Endothelial cell of umbilical vein (primary cell): ENCODE measurements around the gene FMN1. TPM values are rescaled to one million over a fixed set of nuclear protein-coding genes. Genes with fewer than 3 reads are reported as not detected.
A peak's percentile ranks its signal among the peaks of the same experiment; 100 is the strongest.

ENCODE experiments used
- BruUV-seq: library from RNA; stranded (reverse); fragments of 400-500 nt; replicated peaks from 2 replicates; lab custom pipeline; 2021; lab: Mats Ljungman, UMichigan
- CTCF ChIA-PET: fragments of 300-600, 350-600 bp; sonication (Branson Sonifier 250); formaldehyde crosslinking; loops from one replicate; lab custom pipeline; 2021; ENCODE audit warnings: antibody characterized with exemption, inconsistent platforms; lab: Charles Lee
- POLR2A ChIA-PET: fragments of 300-600, 350-600 bp; sonication (Branson Sonifier 250); formaldehyde crosslinking; loops from one replicate; lab custom pipeline; 2021; ENCODE audit warnings: antibody characterized with exemption, inconsistent platforms; lab: Charles Lee
- DNase-seq: peaks from one replicate; pipeline ENCODE4 v3.0.0-alpha.2; 2011; ENCODE audit warnings: low read depth, low spot score
- FAIRE-seq: peaks from 2 replicates; lab custom pipeline; 2011; peaks lifted over from hg19 to GRCh38; lab: Jason Lieb, UNC
- H2AFZ ChIP-seq: 2 replicates; pipeline ENCODE4 v1.6.0; 2012; ENCODE audit warnings: low read depth, low read length, control low read depth, inconsistent platforms
- H3K27ac ChIP-seq: 2 replicates; pipeline ENCODE4 v1.5.1; 2011; ENCODE audit warnings: low read depth, mild to moderate bottlenecking, control low read depth, low read length, moderate library complexity; ENCODE audit not compliant: insufficient read depth
- H3K27me3 ChIP-seq, 2 experiments: 2 replicates each; pipeline versions ENCODE4 v1.6.0 to v1.6.1; 2011; ENCODE audit warnings: low read length in 2 of 2, mixed read lengths in 1 of 2; ENCODE audit not compliant: control insufficient read depth in 2 of 2, insufficient read depth in 2 of 2
- H3K36me3 ChIP-seq, 2 experiments: 2 replicates in 1 of 2; 3 replicates in 1 of 2; pipeline ENCODE4 v1.5.1; 2011; ENCODE audit warnings: low read length in 2 of 2, mild to moderate bottlenecking in 1 of 2, moderate library complexity in 1 of 2; ENCODE audit not compliant: control insufficient read depth in 2 of 2, insufficient read depth in 2 of 2; ENCODE audit errors: extremely low read depth in 1 of 2
- H3K4me1 ChIP-seq: 3 replicates; pipeline ENCODE4 v1.5.1; 2011; ENCODE audit warnings: mild to moderate bottlenecking, low read length; ENCODE audit not compliant: control insufficient read depth, insufficient read depth; ENCODE audit errors: extremely low read depth
- H3K4me2 ChIP-seq: 2 replicates; pipeline ENCODE4 v1.6.1; 2011; ENCODE audit warnings: low read length, control low read depth, mixed read lengths; ENCODE audit not compliant: insufficient read depth
- H3K4me3 ChIP-seq, 3 experiments: fragments of 200-600 bp in 1 of 3; sonication (generic), shearing (Covaris generic) in 1 of 3; replicated peaks in 1 of 3; 2 replicates each; pipeline ENCODE4 v1.5.1; 2011 to 2016; ENCODE audit warnings: control low read depth in 3 of 3, low read length in 3 of 3, mild to moderate bottlenecking in 2 of 3, inconsistent platforms in 1 of 3, low read depth in 1 of 3, moderate library complexity in 1 of 3; ENCODE audit not compliant: insufficient read depth in 1 of 3
- H3K79me2 ChIP-seq: 2 replicates; pipeline ENCODE4 v1.6.0; 2012; ENCODE audit warnings: low read length, inconsistent platforms; ENCODE audit not compliant: control insufficient read depth, insufficient read depth
- H3K9ac ChIP-seq: replicated peaks from 2 replicates; pipeline ENCODE3; 2011; ENCODE audit warnings: low read length, control low read depth; ENCODE audit not compliant: insufficient read depth; ENCODE audit errors: extremely low read depth
- H3K9me1 ChIP-seq: replicated peaks from 3 replicates; pipeline ENCODE4 v1.6.0; 2011; ENCODE audit warnings: mild to moderate bottlenecking, low read length; ENCODE audit not compliant: control insufficient read depth, insufficient read depth; ENCODE audit errors: extremely low read depth
- H3K9me3 ChIP-seq: replicated peaks from 2 replicates; pipeline ENCODE4 v1.5.1; 2012; ENCODE audit warnings: low read length, inconsistent platforms; ENCODE audit not compliant: control insufficient read depth, insufficient read depth
- H4K20me1 ChIP-seq: replicated peaks from 2 replicates; pipeline ENCODE3; 2011; ENCODE audit warnings: mild to moderate bottlenecking, low read length; ENCODE audit not compliant: control insufficient read depth, insufficient read depth; ENCODE audit errors: extremely low read depth
- CTCF ChIP-seq, 2 donors: IDR thresholded peaks; 1 replicate in 1 of 2; 2 replicates in 1 of 2; pipeline ENCODE4 v1.5.1; 2011; ENCODE audit warnings: low read length in 2 of 2, mild to moderate bottlenecking in 2 of 2, moderate library complexity in 2 of 2, control low read depth in 1 of 2, inconsistent platforms in 1 of 2, low read depth in 1 of 2; ENCODE audit not compliant: insufficient read depth in 1 of 2; ENCODE audit errors: extremely low read depth in 1 of 2
- EZH2 ChIP-seq: IDR thresholded peaks from 2 replicates; pipeline ENCODE4 v1.6.1; 2012; ENCODE audit warnings: borderline replicate concordance, low read depth, mild to moderate bottlenecking, moderate library complexity, low read length, inconsistent platforms; ENCODE audit not compliant: severe bottlenecking
- FOS ChIP-seq: IDR thresholded peaks from 2 replicates; pipeline ENCODE4 v1.6.1; 2011; ENCODE audit warnings: mild to moderate bottlenecking, low read length, moderate library complexity, borderline replicate concordance; ENCODE audit not compliant: insufficient read depth
- GATA2 ChIP-seq: IDR thresholded peaks from 2 replicates; pipeline ENCODE4 v1.7.0; 2011; ENCODE audit warnings: low read depth, mild to moderate bottlenecking, moderate library complexity, mixed read lengths, low read length; ENCODE audit not compliant: insufficient read length, insufficient read depth
- JUN ChIP-seq: IDR thresholded peaks from 2 replicates; pipeline ENCODE4 v1.6.1; 2011; ENCODE audit warnings: borderline replicate concordance, low read depth; ENCODE audit not compliant: insufficient read length, insufficient read depth
- MAX ChIP-seq: IDR thresholded peaks from 2 replicates; pipeline ENCODE4 v1.6.1; 2011; ENCODE audit not compliant: insufficient read depth, insufficient read length
- POLR2A ChIP-seq: IDR thresholded peaks from 2 replicates; pipeline ENCODE4 v1.6.1; 2012; ENCODE audit warnings: low read depth, mild to moderate bottlenecking, control low read depth, low read length
- POLR2AphosphoS5 ChIP-seq: IDR thresholded peaks from 2 replicates; pipeline ENCODE4 v1.6.1; 2012; ENCODE audit warnings: low read depth, mild to moderate bottlenecking, control low read depth, low read length, moderate library complexity; ENCODE audit not compliant: insufficient read depth
- dilution Hi-C: fragments of 300-500 bp; cut with MboI; formaldehyde crosslinking; loops from one replicate; pipeline ENCODE4 v1.15.0; 2019; ENCODE audit warnings: low sequenced_read_pairs; ENCODE audit not compliant: extremely low pct_ligation_motif_present
- intact Hi-C: fragments of 100-400 bp; cut with micrococcal nuclease; formaldehyde crosslinking; loops from one replicate; pipeline ENCODE4 v1.10.0; 2022
- polyA plus RNA-seq, 4 experiments: library from polyadenylated mRNA; depleted of rRNA in 3 of 4; stranded (reverse) in 3 of 4; unstranded in 1 of 4; fragments of >200 nt; gene quantifications; 2 replicates each; pipeline versions ENCODE4 v1.2.1 to v1.2.3, GENCODE V29; 2011 to 2012; ENCODE audit warnings: missing spikeins in 1 of 4
- total RNA-seq: library from RNA; stranded (reverse); gene quantifications from 2 replicates; pipeline ENCODE4 v1.2.3, GENCODE V29; 2021

Gene FMN1
- total and polyA plus RNA-seq, 2 donors (not counting 3 experiments of a cell fraction or from before 2014, with no cell fraction given): 0.01 to 0.29 TPM

GRCh38 chr15:32825219-32825618 is 369.3 kb downstream of the FMN1 start:
- Histone ChIP-seq H4K20me1 (no peaks in the 10 kb centered on the region), H3K79me2 (no peaks in the 10 kb centered on the region), H3K4me1 (peaks cover 26% of the 10 kb centered on the region), H3K27me3 (no peaks in the 10 kb centered on the region), H3K4me2 (peak overlapping the region; percentile 61), H3K4me3 (no peak overlapping the region), H3K9me3 (no peaks in the 10 kb centered on the region), H3K9me1 (no peaks in the 10 kb centered on the region), H3K9ac (peak overlapping the region; percentile 40), H3K27ac (peak overlapping the region; percentile 88), H2AFZ (peak overlapping the region; percentile 26), H3K36me3 (no peaks in the 10 kb centered on the region)
- TSS peak; percentile 99 for BruUV-seq
- FAIRE-seq: no peak
- intact Hi-C loops: loop anchor here (1.0 kb wide), 1 partner anchor 163 kb away; no protein-coding TSS in a partner anchor
- no peak for DNase-seq
- ChIA-PET CTCF (interaction anchor here (0.5 to 2.0 kb wide), 10 partner anchors 8 to 307 kb away, joined by 3 to 10 read pairs (median 4); no protein-coding TSS in a partner anchor), POLR2A (no interaction called here)
- dilution Hi-C loops: no loop called here
- no peak for TF ChIP-seq MAX
- TF ChIP-seq JUN: no peak

- Histone ChIP-seq H3K79me2 (no peaks in the 10 kb centered on the region), H3K9me1 (no peaks in the 10 kb centered on the region), H2AFZ (peak overlapping the region; percentile 26), H3K27me3 (no peaks in the 10 kb centered on the region), H4K20me1 (no peaks in the 10 kb centered on the region), H3K27ac (peak overlapping the region; percentile 88), H3K4me2 (peak overlapping the region; percentile 61), H3K9ac (peak overlapping the region; percentile 52), H3K9me3 (no peaks in the 10 kb centered on the region), H3K36me3 (no peaks in the 10 kb centered on the region), H3K4me1 (peaks cover 30% of the 10 kb centered on the region), H3K4me3 (no peak overlapping the region)
- ChIA-PET CTCF (interaction anchor here (0.7 to 2.0 kb wide), 9 partner anchors 9 to 308 kb away, joined by 3 to 10 read pairs (median 4); no protein-coding TSS in a partner anchor), POLR2A (no interaction called here)
- DNase-seq (peak; percentile 61), FAIRE-seq (peak; percentile 77)
- no peak for TF ChIP-seq EZH2
- TF ChIP-seq MAX: no peak
- peak; percentile 79 for TF ChIP-seq GATA2
- TF ChIP-seq CTCF (IDR thresholded peaks at IDR 0.05; ENCODE audit: extremely low read depth in 1 of 2, insufficient read depth in 1 of 2, low read depth in 1 of 2, low read length in 2 of 2): no peak
- peak; percentile 66 for TF ChIP-seq POLR2AphosphoS5
- TF ChIP-seq FOS: peak; percentile 88
- peak; percentile 71 for TF ChIP-seq JUN
- no peak for TF ChIP-seq POLR2A
- BruUV-seq: no TSS peak
- dilution Hi-C loops (no loop called here), intact Hi-C loops (loop anchor here (1.0 kb wide), 2 partner anchors 32 to 162 kb away; no protein-coding TSS in a partner anchor)
These were observed 369.7 kb downstream of the FMN1 start for GRCh38 chr15:32824777-32825176.
